Measurements from ENCODE around the gene CST3. TPM values are rescaled to one million over a fixed set of nuclear protein-coding genes. Genes with fewer than 3 reads are reported as not detected.
"Not testable (repeated sequence)": the region's sequence is repeated elsewhere in the genome, so short reads cannot be mapped to it uniquely, and the experiment has no call there.

Gene CST3
- total RNA-seq, 4 donors from 2014 or later: 1,253 to 2,184 (median 1,709) TPM

DNA sequence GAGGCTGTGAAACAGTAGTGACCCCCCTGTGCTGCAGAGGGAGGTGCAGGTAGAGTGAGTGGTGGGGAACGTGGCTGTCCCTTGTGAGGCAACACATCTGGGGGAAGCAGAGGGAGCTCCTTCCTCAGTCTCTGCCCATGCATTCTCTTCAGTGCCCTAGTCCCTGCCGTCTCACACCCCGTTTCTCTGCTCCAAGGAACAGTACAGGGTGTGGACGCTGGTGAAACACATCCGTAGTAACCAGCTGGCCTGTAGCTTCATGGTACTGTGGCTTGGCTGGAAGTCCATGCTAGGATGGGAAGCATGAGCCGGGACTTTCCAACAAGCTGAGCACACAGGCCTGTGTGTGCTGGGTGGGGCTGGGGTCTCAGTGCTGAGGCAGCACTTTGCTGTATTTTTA, 25.4 kb upstream of the CST3 start:
- intact Hi-C loops (cut with DNase I): loop anchor here (10.0 kb wide), 1 partner anchor 218 kb away; no protein-coding TSS in a partner anchor
- WGBS: 57% methylated on average over 6 of the region's 6 CpGs
- DNase-seq (ENCODE audit: extremely low spot score): peak; percentile 89

DNA sequence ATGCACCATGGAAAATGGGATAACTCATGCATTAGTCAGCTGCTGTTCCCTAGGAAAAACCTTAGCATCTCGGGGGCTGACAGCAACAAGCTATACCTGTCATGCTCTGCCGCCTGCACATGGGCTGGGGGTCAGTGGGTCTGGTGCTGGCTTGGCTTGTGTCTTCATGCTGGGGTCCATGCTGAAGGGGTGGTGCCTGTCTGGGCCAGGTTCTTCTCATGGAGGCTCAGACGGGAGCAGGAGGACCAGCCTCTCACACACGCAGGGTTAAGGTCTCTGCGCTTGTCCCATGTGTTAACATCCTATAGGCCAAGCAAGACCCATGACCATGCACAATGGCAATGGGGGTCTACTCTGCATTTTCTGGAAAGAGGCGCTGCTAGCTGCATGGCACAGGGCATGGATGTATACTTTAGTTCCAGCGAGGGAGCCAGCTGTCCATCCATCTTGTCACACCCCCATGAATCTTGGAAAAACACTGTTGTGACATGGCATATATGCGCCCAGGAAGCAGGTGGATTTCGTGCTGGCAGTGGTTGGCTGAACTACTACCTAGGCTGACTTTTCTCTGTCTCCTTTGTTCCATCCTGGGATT, 24.6 kb upstream of the CST3 start:
- TF ChIP-seq POLR2A (IDR thresholded peaks at IDR 0.05; ENCODE audit: low read depth) (no peak), EP300 (IDR thresholded peaks at IDR 0.05) (no peak), POLR2AphosphoS5 (IDR thresholded peaks at IDR 0.05) (no peak)
- TF ChIP-seq, protein P1, sequence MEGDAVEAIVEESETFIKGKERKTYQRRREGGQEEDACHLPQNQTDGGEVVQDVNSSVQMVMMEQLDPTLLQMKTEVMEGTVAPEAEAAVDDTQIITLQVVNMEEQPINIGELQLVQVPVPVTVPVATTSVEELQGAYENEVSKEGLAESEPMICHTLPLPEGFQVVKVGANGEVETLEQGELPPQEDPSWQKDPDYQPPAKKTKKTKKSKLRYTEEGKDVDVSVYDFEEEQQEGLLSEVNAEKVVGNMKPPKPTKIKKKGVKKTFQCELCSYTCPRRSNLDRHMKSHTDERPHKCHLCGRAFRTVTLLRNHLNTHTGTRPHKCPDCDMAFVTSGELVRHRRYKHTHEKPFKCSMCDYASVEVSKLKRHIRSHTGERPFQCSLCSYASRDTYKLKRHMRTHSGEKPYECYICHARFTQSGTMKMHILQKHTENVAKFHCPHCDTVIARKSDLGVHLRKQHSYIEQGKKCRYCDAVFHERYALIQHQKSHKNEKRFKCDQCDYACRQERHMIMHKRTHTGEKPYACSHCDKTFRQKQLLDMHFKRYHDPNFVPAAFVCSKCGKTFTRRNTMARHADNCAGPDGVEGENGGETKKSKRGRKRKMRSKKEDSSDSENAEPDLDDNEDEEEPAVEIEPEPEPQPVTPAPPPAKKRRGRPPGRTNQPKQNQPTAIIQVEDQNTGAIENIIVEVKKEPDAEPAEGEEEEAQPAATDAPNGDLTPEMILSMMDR (IDR thresholded peaks at IDR 0.05): no peak
- intact Hi-C loops (cut with DNase I): loop anchor here (10.0 kb wide), 1 partner anchor 218 kb away; no protein-coding TSS in a partner anchor
- H3K36me3 ChIP-seq: no peaks in the 10 kb centered on the region
- no peaks in the 10 kb centered on the region for H3K27me3 ChIP-seq
- no peak overlapping the region for H3K4me3 ChIP-seq
- WGBS: 90% methylated on average over 8 of the region's 9 CpGs
- no peaks in the 10 kb centered on the region for H3K9me3 ChIP-seq
- H3K4me1 ChIP-seq: peaks cover 0 to 10% (median 6%) of the 10 kb centered on the region in 4 donors
- H3K27ac ChIP-seq (replicated peaks in 1 of 4): no peak overlapping the region
- peak; percentile 75 for DNase-seq (ENCODE audit: extremely low spot score)

More for the DNA sequence above, 25.4 kb upstream of the CST3 start:
- Histone ChIP-seq H3K9me3 (no peaks in the 10 kb centered on the region), H3K27ac (replicated peaks in 1 of 4) (no peak overlapping the region), H3K27me3 (no peaks in the 10 kb centered on the region), H3K36me3 (no peaks in the 10 kb centered on the region), H3K4me3 (no peak overlapping the region), H3K4me1 (peaks cover 0 to 10% (median 6%) of the 10 kb centered on the region in 4 donors)
- TF ChIP-seq, protein P1 (IDR thresholded peaks at IDR 0.05): no peak
- no peak for TF ChIP-seq EP300 (IDR thresholded peaks at IDR 0.05)
- no peak for TF ChIP-seq POLR2AphosphoS5 (IDR thresholded peaks at IDR 0.05)
- TF ChIP-seq POLR2A (IDR thresholded peaks at IDR 0.05; ENCODE audit: low read depth): no peak

DNA sequence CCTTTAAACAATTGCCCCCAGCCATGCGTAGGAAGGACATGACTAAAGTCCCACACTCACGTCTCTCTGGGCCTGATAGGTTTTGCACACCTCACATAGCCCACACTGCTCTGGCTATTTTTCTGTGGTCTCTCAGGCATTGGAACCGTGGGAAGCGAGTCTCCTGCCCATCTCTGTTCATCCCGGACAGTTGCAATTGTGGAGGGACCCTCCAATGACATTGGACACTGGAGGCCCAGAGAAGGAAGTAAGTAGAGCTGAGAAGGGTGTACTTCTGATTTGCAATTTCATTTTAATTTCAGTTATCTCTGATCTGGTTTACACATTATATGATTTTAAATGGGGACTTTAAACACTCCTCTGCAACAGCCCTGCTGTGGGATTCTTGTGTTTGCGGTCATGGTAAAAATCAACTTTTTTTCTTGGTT, 23.3 kb upstream of the CST3 start:
- DNase-seq (ENCODE audit: extremely low spot score): peak; percentile 80

DNA sequence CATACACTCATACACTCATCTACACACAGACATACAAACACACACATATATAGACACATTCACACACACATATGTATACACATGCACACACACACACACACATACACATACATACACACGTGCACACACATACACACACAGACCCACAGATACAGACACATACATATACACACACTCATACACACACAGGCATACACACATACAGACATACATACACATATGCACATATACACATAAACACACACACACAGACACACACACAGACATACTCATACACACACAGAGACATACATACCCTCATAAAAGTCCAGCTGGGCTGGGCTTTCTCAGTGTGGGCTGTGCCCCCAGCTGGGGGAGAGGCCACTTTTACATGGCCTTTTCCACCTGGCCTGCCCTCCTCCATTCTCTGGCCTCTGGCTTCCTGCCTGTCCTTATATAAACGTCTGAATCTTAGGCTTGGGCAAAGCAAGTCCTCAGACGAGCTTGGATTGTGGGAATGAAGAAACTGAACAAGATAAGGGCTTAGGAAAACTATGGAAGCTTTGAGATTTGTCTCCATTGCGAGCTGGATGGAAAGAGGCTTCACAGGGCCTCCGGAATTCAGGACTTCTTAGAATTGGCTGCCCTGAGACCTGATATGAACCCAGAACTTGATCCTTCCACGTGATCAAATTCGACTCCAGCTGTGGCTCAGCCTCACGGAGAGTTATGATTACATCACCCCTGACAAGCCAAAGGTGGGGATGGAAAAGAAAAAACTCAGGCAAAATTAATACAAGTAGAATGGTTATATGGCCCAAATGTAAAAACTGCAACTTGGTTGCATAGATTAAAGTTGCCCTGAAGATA, 22.5 kb upstream of the CST3 start:
- TF ChIP-seq POLR2A (IDR thresholded peaks at IDR 0.05; ENCODE audit: low read depth) (no peak), POLR2AphosphoS5 (IDR thresholded peaks at IDR 0.05) (peak in 1 of 2 donors; percentile 19), EP300 (IDR thresholded peaks at IDR 0.05) (no peak)
- TF ChIP-seq, protein P1 (IDR thresholded peaks at IDR 0.05): no peak
- Histone ChIP-seq H3K4me1 (peaks cover 9 to 21% (median 18%) of the 10 kb centered on the region in 4 donors), H3K4me3 (no peak overlapping the region), H3K27me3 (peaks cover 0 to 8% (median 0%) of the 10 kb centered on the region in 4 donors), H3K27ac (replicated peaks in 1 of 4) (peak overlapping the region; percentile 10 to 49 (median 40)), H3K36me3 (no peaks in the 10 kb centered on the region), H3K9me3 (no peaks in the 10 kb centered on the region)
- WGBS: 44% methylated on average over 8 of the region's 8 CpGs
- DNase-seq (ENCODE audit: extremely low spot score): peak; percentile 90
- intact Hi-C loops (cut with DNase I): loop anchor here (10.0 kb wide), 1 partner anchor 215 kb away; no protein-coding TSS in a partner anchor

More for the DNA sequence above, 23.3 kb upstream of the CST3 start:
- no peak for TF ChIP-seq EP300 (IDR thresholded peaks at IDR 0.05)
- TF ChIP-seq POLR2AphosphoS5 (IDR thresholded peaks at IDR 0.05): no peak
- no peak for TF ChIP-seq POLR2A (IDR thresholded peaks at IDR 0.05; ENCODE audit: low read depth)
- TF ChIP-seq, protein P1 (IDR thresholded peaks at IDR 0.05): no peak
- Histone ChIP-seq H3K4me3 (no peak overlapping the region), H3K4me1 (peaks cover 4 to 13% (median 11%) of the 10 kb centered on the region in 4 donors), H3K27ac (replicated peaks in 1 of 4) (no peak overlapping the region), H3K27me3 (peaks cover 0 to 2% (median 0%) of the 10 kb centered on the region in 4 donors), H3K9me3 (no peaks in the 10 kb centered on the region), H3K36me3 (no peaks in the 10 kb centered on the region)
- 88% methylated on average over 6 of the region's 6 CpGs for WGBS
- intact Hi-C loops (cut with DNase I): loop anchor here (10.0 kb wide), 1 partner anchor 216 kb away; no protein-coding TSS in a partner anchor

DNA sequence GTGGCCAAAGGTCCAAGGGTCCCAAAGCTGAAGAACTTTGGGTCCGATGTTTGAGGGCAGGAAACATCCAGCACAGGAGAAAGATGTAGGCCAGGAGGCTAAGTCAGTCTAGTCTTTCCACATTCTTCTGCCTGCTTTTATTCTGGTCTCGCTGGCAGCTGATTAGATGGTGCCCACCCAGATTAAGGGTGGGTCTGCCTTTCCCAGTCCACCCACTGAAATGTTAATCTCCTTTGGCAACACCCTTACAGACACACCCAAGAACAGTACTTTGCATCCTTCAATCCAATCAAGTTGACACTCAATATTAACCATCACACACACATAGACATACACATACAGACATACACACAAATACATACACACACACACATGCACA, 21.8 kb upstream of the CST3 start:
- H3K36me3 ChIP-seq; DNase-seq (ENCODE audit: extremely low spot score); intact Hi-C loops (cut with DNase I); H3K9me3 ChIP-seq; H3K27ac ChIP-seq (replicated peaks in 1 of 4); H3K4me3 ChIP-seq; H3K27me3 ChIP-seq: not testable (repeated sequence)
- peaks cover 9 to 28% (median 24%) of the 10 kb centered on the region in 4 donors for H3K4me1 ChIP-seq
- 97% methylated on average over 2 of the region's 2 CpGs for WGBS
